K562 (cell line): ENCODE measurements around the gene AGFG2. TPM values are rescaled to one million over a fixed set of nuclear protein-coding genes. Genes with fewer than 3 reads are reported as not detected.
A peak's percentile ranks its signal among the peaks of the same experiment; 100 is the strongest.

ENCODE experiments used
- ATF7 ChIP-seq: fragments of 450-650 bp; IDR thresholded peaks from 2 replicates; pipeline ENCODE4 v1.7.1; 2014; ENCODE audit warnings: mild to moderate bottlenecking, moderate library complexity
- BACH1 ChIP-seq: fragments of 200-800 bp; sonication (Bioruptor generic); IDR thresholded peaks from 2 replicates; pipeline ENCODE4 v1.6.1; 2016; ENCODE audit warnings: missing genetic modification characterization, missing compliant biosample characterization
- BDP1 ChIP-seq: IDR thresholded peaks from 3 replicates; pipeline ENCODE4 v1.6.1; 2011; ENCODE audit not compliant: insufficient read length, insufficient read depth
- FOXK1 ChIP-seq: sonication (generic); formaldehyde crosslinking; IDR thresholded peaks from 2 replicates; pipeline ENCODE4 v1.8.0; 2022; ENCODE audit warnings: missing genetic modification reagents, mild to moderate bottlenecking, borderline replicate concordance
- FOXM1 ChIP-seq, 2 experiments: fragments of 450-650 bp in 1 of 2; sonication (generic) in 1 of 2; formaldehyde crosslinking in 1 of 2; IDR thresholded peaks; 2 replicates each; pipeline versions ENCODE4 v1.6.1 to v1.9.0; 2017 to 2022; ENCODE audit warnings: low read depth in 2 of 2, mild to moderate bottlenecking in 2 of 2, missing genetic modification reagents in 1 of 2, moderate library complexity in 1 of 2
- KAT7 ChIP-seq: sonication (generic); formaldehyde crosslinking; IDR thresholded peaks from 2 replicates; pipeline ENCODE4 v1.8.0; 2022; ENCODE audit warnings: missing genetic modification reagents, mild to moderate bottlenecking, borderline replicate concordance
- MEF2A ChIP-seq: IDR thresholded peaks from 2 replicates; pipeline ENCODE4 v1.6.1; 2011; ENCODE audit warnings: low read depth, mild to moderate bottlenecking, low read length, moderate library complexity; ENCODE audit not compliant: control insufficient read depth
- NR2C1 ChIP-seq, 2 experiments: fragments of 450-650 bp; IDR thresholded peaks; 2 replicates each; pipeline ENCODE4 v1.6.1; 2017; ENCODE audit warnings: mild to moderate bottlenecking in 2 of 2, antibody characterized with exemption in 1 of 2, inconsistent platforms in 1 of 2, missing compliant biosample characterization in 1 of 2, missing genetic modification characterization in 1 of 2
- POLR2A ChIP-seq: fragments of 450-650 bp; conservative IDR thresholded peaks from 2 replicates; pipeline ENCODE4 v1.6.1; 2016
- POU5F1 ChIP-seq: fragments of 150-350 bp; IDR thresholded peaks from 2 replicates; pipeline ENCODE4 v1.6.1; 2014; ENCODE audit warnings: borderline replicate concordance, low read length, low read depth, mild to moderate bottlenecking; ENCODE audit not compliant: partially characterized antibody
- RBM25 ChIP-seq: fragments of 200-400 bp; formaldehyde crosslinking; IDR thresholded peaks from 2 replicates; pipeline ENCODE4 v1.6.1; 2018; ENCODE audit warnings: low read length, low read depth, moderate library complexity; ENCODE audit not compliant: severe bottlenecking
- SP2 ChIP-seq: IDR thresholded peaks from 2 replicates; pipeline ENCODE4 v1.6.1; 2011; ENCODE audit warnings: mild to moderate bottlenecking, low read depth, low read length, moderate library complexity; ENCODE audit not compliant: poor library complexity, severe bottlenecking; ENCODE audit errors: extremely low read depth
- ZC3H8 ChIP-seq: fragments of 450-650 bp; IDR thresholded peaks from 2 replicates; pipeline ENCODE4 v1.6.1; 2017
- ZNF644 ChIP-seq: fragments of 200-800 bp; sonication (Bioruptor generic); IDR thresholded peaks from 2 replicates; pipeline ENCODE4 v1.6.1; 2016; ENCODE audit warnings: low read depth, missing genetic modification characterization, missing compliant biosample characterization
- ZNF695 ChIP-seq: fragments of 450-650 bp; formaldehyde crosslinking; IDR thresholded peaks from 2 replicates; pipeline ENCODE4 v1.4.0; 2020; ENCODE audit warnings: mild to moderate bottlenecking, moderate library complexity
- polyA plus RNA-seq, 8 experiments: library from polyadenylated mRNA; depleted of rRNA in 4 of 8; stranded (reverse) in 5 of 8; unstranded in 3 of 8; fragments of >200 nt; fragmentation: Nextera tagmentation in 2 of 8; fragmentation: Illumina TruSeq in 1 of 8; extraction: Ambion mirVana in 2 of 8; extraction: Trizol in 1 of 8; gene quantifications; 2 replicates each; pipeline versions ENCODE4 v1.2.1 to v1.2.3, GENCODE V29; 2011 to 2014; ENCODE audit warnings: inconsistent platforms in 1 of 8, missing spikeins in 1 of 8
- total RNA-seq, 7 experiments: library from RNA; depleted of rRNA in 6 of 7; stranded (reverse); fragments of >200 nt in 6 of 7; fragmentation: Illumina TruSeq in 2 of 7; extraction: Trizol in 2 of 7; gene quantifications; 2 replicates each; pipeline versions ENCODE4 v1.2.1 to v1.2.3, GENCODE V29; 2011 to 2021; ENCODE audit warnings: low replicate concordance in 1 of 7
- TF ChIP-seq, protein P1 (sequence below): sonication (generic); formaldehyde crosslinking; IDR thresholded peaks from 2 replicates; pipeline ENCODE4 v1.5.0; 2020; ENCODE audit warnings: missing genetic modification reagents
- TF ChIP-seq, protein P2 (sequence below), 2 experiments: IDR thresholded peaks in 1 of 2; conservative IDR thresholded peaks in 1 of 2; 2 replicates each; pipeline ENCODE4 v1.6.1; 2016; ENCODE audit warnings: low read depth in 2 of 2, mild to moderate bottlenecking in 1 of 2, missing compliant biosample characterization in 1 of 2, missing genetic modification characterization in 1 of 2, moderate library complexity in 1 of 2
- TF ChIP-seq, protein P3 (sequence below), 3 experiments: IDR thresholded peaks in 2 of 3; conservative IDR thresholded peaks in 1 of 3; 2 replicates each; pipeline ENCODE4 v1.5.1; 2011 to 2012; ENCODE audit warnings: low read length in 3 of 3, mild to moderate bottlenecking in 3 of 3, control low read depth in 2 of 3, improper control_type of control experiment in 1 of 3, inconsistent platforms in 1 of 3, low read depth in 1 of 3, mixed read lengths in 1 of 3, moderate library complexity in 1 of 3; ENCODE audit not compliant: insufficient read depth in 2 of 3
- TF ChIP-seq, protein P4 (sequence below): IDR thresholded peaks from 2 replicates; pipeline ENCODE4 v1.6.1; 2014; ENCODE audit warnings: antibody characterized with exemption

The AGFG2 gene
- total and polyA plus RNA-seq, 9 of the 15 experiments (the other 6 are each of a cell fraction or from before 2014, with no cell fraction given), result 0.31 to 23.1 (median 6.5) TPM

DNA sequence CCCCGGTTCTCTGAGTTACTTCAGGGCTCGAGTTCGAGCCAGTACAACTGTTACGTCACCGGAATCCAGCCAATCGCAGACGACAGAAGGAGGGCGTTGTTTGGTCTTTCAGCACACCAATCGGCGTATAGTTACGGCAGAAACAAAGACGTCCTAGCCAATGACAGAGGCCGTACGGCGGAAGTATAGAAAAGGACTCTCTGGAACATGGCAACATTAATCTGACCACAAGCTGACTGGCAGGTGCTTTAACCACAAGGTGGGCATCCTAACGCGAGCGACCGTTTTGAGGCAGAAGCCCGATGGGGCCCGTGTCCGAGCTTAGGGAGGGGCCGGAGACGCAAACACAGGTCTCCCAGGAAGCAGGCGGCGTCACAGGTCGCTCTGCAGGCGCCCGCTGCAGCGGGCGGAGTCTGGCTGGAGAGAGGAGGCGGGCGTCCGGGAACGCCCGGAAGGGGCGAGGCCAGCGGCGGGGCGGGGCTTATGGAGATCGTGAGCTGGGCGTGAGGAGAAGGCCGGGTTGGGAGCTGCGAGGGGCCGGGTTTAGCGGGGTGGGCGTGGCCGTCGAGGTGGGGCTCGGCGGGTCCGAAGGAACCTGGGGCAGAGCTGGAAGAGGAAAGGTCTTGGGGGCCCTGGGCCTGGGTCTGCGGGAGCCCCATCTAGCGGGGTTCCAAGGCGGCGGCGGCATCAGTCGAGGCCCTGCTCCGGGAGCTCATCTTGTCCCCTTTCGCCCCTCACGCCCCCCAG lies 73.2 kb downstream of the AGFG2 start, which contains the start of gene MOSPD3 (continued):
- TF ChIP-seq, protein P1, sequence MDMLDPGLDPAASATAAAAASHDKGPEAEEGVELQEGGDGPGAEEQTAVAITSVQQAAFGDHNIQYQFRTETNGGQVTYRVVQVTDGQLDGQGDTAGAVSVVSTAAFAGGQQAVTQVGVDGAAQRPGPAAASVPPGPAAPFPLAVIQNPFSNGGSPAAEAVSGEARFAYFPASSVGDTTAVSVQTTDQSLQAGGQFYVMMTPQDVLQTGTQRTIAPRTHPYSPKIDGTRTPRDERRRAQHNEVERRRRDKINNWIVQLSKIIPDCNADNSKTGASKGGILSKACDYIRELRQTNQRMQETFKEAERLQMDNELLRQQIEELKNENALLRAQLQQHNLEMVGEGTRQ (CRISPR knock-in tag), result no peak
- TF ChIP-seq BDP1 (no peak), MEF2A (no peak), POLR2A (peak; percentile 97), NR2C1 (IDR thresholded peaks at IDR 0.05) (no peak), NR2C1 (tag; IDR thresholded peaks at IDR 0.05) (0 out of 2 replicates have a peak, but pooled peaks have one; percentile 40), FOXK1 (CRISPR knock-in tag) (no peak), FOXM1 (IDR thresholded peaks at IDR 0.05; ENCODE audit: low read depth) (peak; percentile 89), FOXM1 (CRISPR knock-in tag; IDR thresholded peaks at IDR 0.05; ENCODE audit: low read depth) (no peak), SP2 (peak; percentile 60), RBM25 (peak; percentile 85), POU5F1 (no peak), ZNF695 (CRISPR knock-in tag) (0 out of 2 replicates have a peak, but pooled peaks have one; percentile 37), ATF7 (peak; percentile 98), ZNF644 (tag) (no peak), ZC3H8 (no peak), BACH1 (tag) (0 out of 2 replicates have a peak, but pooled peaks have one; percentile 26), KAT7 (CRISPR knock-in tag) (no peak; the same call in 1 of the 2 replicates)
- TF ChIP-seq, protein P2, sequence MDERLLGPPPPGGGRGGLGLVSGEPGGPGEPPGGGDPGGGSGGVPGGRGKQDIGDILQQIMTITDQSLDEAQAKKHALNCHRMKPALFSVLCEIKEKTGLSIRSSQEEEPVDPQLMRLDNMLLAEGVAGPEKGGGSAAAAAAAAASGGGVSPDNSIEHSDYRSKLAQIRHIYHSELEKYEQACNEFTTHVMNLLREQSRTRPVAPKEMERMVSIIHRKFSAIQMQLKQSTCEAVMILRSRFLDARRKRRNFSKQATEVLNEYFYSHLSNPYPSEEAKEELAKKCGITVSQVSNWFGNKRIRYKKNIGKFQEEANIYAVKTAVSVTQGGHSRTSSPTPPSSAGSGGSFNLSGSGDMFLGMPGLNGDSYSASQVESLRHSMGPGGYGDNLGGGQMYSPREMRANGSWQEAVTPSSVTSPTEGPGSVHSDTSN (CRISPR knock-in tag; IDR thresholded peaks at IDR 0.05; ENCODE audit: low read depth), result 0 out of 2 replicates have a peak, but pooled peaks have one; percentile 11
- TF ChIP-seq, protein P2 (tag; conservative IDR thresholded peaks at IDR 0.05; ENCODE audit: low read depth), result peak; percentile 83
- TF ChIP-seq, protein P3, sequence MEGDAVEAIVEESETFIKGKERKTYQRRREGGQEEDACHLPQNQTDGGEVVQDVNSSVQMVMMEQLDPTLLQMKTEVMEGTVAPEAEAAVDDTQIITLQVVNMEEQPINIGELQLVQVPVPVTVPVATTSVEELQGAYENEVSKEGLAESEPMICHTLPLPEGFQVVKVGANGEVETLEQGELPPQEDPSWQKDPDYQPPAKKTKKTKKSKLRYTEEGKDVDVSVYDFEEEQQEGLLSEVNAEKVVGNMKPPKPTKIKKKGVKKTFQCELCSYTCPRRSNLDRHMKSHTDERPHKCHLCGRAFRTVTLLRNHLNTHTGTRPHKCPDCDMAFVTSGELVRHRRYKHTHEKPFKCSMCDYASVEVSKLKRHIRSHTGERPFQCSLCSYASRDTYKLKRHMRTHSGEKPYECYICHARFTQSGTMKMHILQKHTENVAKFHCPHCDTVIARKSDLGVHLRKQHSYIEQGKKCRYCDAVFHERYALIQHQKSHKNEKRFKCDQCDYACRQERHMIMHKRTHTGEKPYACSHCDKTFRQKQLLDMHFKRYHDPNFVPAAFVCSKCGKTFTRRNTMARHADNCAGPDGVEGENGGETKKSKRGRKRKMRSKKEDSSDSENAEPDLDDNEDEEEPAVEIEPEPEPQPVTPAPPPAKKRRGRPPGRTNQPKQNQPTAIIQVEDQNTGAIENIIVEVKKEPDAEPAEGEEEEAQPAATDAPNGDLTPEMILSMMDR (IDR thresholded peaks at IDR 0.05 in 2 of 3, conservative IDR thresholded peaks at IDR 0.05 in 1 of 3; ENCODE audit: insufficient read depth in 2 of 3, low read depth in 1 of 3, low read length in 3 of 3), result 0 out of 6 replicates have a peak, but pooled peaks of 1 of the 3 experiments have one; percentile 1
- TF ChIP-seq, protein P4, sequence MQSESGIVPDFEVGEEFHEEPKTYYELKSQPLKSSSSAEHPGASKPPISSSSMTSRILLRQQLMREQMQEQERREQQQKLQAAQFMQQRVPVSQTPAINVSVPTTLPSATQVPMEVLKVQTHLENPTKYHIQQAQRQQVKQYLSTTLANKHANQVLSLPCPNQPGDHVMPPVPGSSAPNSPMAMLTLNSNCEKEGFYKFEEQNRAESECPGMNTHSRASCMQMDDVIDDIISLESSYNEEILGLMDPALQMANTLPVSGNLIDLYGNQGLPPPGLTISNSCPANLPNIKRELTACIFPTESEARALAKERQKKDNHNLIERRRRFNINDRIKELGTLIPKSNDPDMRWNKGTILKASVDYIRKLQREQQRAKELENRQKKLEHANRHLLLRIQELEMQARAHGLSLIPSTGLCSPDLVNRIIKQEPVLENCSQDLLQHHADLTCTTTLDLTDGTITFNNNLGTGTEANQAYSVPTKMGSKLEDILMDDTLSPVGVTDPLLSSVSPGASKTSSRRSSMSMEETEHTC, result 0 out of 2 replicates have a peak, but pooled peaks have one; percentile 37
